Lower leg skin (tissue), 3 donors: ENCODE measurements around the gene PAPOLB.

Experiments used
- CTCF ChIP-seq, 3 donors: fragments of 450-650 bp; IDR thresholded peaks; one replicate each; pipeline ENCODE4 v1.5.1; 2016; ENCODE audit warnings: antibody characterized with exemption in 3 of 3, mild to moderate bottlenecking in 3 of 3, moderate library complexity in 2 of 3
- POLR2A ChIP-seq, 2 donors: fragments of 450-650 bp; IDR thresholded peaks; one replicate each; pipeline ENCODE4 v1.6.1; 2016 to 2017; ENCODE audit warnings: antibody characterized with exemption in 2 of 2, mild to moderate bottlenecking in 1 of 2, moderate library complexity in 1 of 2

GRCh38 chr7:4888161-4888560 is 26.3 kb upstream of the PAPOLB start:
- no peak for TF ChIP-seq POLR2A (IDR thresholded peaks at IDR 0.05)
- TF ChIP-seq CTCF (IDR thresholded peaks at IDR 0.05), result no peak
